Activated CD4-positive, alpha-beta T cell treated with anti-CD3 and anti-CD28 coated beads for 24 hours (primary cell): ENCODE data around the gene STRADA.

Source experiments
- DNase-seq, 2 donors: peaks; one replicate each; pipeline ENCODE4 v3.0.0-alpha.2; 2020; ENCODE audit warnings: low read depth in 2 of 2

STRADA gene

GRCh38 chr17:63701456-63701820, 40.2 kb downstream of the STRADA start:
- no peak for DNase-seq

- no peak for DNase-seq
Measured at GRCh38 chr17:63700528-63701455, 40.8 kb downstream of the STRADA start.

GRCh38 chr17:63699638-63700527, 41.7 kb downstream of the STRADA start, which contains the start of gene LIMD2:
Gene LIMD2 (minus strand): TSS chr17:63700125. CDS start chr17:63699298, 827 bp downstream.
- DNase-seq = peak; percentile 64 to 70

DNA sequence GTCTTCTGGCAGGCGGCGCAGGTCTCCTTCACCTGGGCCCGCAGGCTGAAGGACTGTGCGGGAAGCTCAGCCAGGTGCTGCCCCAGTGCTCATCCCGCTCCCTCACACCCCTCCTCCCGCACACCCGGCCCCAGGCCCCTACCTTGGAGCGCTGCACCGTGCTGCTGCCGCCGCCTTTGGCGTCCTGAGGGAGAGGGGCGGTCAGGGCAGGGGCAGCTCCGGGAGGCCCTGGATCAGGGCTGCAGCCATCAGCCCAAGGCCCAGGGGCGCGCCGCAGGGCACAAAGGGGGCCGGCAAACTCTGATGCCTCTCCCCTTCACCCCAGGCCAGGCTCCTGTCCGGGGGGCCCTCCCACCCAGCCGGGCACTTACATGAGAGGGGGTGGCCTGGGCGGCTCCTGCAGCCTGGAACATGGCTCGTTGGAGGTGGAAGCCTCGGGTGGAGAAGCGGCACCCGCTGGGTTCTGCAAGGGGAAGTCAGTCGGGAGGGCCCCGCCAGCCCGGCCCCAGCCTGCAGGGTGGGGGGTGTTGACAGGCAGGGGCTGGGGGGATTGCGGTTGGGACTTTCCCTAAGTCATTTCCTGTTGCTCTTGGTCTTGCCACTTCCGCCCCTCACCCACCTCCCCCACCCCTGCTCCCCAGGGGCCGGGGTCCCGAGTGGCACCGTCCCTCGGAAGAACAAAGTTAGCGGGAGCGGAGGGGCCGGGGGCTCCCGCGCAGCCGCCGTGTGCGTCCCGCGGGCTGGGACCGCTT, 42.5 kb downstream of the STRADA start:
- DNase-seq = peak; percentile 54 to 61

GRCh38 chr17:63698381-63698885, 43.2 kb downstream of the STRADA start:
- DNase-seq = no peak

DNA sequence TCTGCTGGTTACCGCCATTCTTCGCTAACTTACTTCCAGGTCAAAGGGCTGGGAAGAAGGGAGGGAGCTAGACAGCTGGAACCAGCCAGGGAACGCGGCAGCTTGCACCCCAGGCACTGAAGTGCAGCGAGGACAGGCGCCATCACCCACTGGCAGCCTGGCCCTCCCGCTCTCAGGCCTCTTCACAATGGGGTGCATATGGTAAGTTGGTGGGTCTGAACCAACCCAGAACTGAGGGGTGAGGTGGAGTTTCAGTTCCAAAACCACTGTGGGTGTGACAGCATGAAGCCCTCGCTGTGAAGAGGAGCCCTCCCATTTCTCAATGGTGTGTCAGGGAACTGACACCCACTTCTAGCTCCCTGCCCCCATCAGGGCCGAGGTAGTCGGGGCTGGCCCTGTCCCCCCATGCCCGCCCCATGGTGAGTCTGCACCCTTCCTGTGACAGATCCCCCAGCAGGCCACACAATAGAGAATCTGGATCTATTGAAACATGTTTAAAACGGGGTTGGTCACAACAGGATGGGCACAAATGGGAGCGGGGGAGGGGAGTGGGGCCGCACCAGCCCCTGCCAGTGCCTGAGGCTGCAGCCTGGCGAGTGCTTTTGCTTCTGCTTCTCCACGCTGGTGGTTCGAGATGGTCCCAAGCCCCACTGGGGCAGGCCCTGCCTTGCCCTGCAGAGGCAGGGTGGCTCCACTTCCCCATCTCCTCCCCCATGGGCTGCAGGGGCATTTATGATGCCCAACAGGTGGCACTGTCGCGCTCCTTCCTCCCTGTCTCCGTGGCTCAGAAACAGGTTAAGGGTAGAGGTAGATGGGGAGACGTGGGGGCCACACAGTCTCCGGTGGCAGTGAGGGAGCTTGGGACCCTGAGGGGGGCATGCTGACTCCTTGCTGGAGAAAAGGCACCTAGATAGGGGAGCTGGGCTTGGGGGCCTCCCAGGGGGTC, 44.0 kb downstream of the STRADA start:
- DNase-seq = peak; percentile 66

DNA sequence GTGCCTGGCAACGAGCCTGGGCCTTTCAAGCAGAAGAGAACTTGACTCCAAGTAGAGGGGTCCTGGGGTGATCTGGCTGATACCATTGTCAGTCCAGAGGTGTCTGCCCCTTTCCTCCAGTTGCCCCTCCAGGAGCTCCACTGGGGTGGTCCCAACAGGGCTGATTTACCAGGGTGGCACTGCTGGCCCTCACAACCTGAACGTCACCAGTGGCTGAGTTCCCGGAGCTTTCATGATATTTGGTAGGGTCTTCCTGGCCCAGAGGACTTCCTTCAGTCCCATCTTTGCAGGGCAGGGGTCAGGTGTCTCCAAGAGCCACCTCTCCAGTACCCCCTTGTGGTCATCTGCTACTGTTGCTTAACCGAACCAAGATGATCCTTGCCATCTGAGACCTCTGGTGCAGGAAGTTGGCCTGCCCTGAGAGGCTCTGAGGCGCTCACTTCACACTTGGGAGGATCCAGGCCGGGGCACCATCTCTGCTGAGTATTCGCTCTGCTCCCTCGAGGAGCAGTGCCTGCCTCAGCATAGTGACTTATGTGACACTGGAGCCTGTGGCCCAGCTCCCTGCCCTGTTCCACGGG, 45.1 kb downstream of the STRADA start:
- no peak for DNase-seq

DNA sequence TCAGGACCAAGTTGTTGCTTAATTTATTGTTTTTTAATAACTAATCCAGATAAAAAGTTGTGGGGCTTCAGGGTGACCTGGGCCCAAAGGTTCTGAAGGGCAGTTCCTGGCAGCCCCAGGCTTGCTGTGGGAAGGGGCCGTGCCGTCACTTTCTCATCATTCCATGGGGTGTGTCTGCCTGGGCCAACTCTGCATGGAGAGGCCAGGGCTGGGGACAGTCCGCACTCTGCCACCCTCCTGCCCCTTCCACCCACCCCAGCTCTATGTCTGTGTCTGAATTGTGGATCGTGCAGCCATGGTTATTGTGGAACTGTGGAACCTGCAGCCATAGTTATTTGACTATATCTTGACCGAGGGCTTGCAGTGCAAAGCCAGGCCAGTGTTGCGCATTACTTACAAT, 45.7 kb downstream of the STRADA start:
- no peak for DNase-seq

DNA sequence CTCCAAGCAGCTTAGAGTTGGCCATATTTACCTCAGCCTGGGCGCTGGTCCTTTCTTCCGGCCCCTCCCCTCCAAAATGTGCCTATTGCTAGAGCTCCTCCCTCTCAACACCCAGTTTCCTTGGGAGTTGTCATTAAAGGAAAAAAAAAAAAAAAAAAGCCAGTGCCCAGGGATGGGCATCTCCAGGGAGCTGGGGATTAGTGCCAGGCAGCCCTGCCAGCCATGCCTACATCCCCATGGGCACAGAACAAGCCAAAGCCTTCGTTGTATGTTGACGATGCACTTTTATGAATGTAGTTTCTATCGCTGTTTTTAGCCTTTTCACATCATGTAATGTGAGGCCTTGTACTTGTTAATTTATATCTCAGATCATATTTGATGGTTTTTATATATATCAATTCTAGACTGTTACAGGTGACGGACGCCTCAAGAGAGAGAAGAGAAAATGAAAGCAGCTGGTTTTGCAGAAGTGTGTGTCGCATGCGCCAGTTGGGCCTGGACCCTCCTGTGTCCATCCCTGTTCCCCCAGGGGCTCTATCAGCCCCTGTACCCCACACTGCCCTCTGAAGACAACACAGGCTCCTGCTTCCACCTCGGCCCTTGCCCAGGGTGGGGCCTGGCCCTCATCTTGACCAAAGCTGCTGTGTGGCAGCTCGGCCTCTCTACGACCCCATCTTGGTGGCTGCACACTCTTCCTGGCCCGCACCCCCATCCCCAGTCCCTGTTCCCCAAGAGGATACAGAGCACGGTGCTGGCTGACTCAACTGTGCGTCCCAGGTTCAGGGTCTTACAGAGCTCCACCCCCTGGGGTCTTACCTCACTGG, 46.4 kb downstream of the STRADA start:
- DNase-seq = no peak

- DNase-seq = no peak
Measured at GRCh38 chr17:63694229-63694949, 47.2 kb downstream of the STRADA start.

GRCh38 chr17:63693411-63694113, 48.0 kb downstream of the STRADA start:
- no peak for DNase-seq

DNA sequence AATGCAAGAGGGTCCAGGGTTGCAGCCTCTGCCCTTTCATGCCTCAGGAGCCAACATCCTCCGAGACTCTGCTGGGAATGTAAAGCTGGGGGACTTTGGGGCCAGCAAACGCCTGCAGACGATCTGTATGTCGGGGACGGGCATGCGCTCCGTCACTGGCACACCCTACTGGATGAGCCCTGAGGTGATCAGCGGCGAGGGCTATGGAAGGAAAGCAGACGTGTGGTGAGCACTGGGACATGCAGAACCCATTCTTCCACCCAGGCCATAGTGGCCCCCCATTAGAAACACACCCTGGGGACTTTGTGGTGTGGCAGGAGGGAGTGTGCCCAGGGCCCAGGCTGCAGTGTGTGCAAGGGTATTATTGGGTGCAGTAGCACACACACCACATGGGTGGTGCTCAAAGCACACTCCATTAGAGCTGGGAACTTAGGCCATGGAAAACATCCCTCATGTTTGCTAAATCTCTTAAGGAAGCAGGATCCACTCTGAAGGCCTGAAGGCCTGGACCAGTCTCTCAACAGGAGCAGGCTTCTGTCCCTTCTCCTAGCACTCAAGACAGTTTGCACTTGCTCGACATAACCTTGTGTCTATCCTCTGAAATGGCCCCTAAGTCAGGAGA, 49.3 kb downstream of the STRADA start:
- DNase-seq = no peak

GRCh38 chr17:63689479-63689878, 52.1 kb downstream of the STRADA start:
- no peak for DNase-seq

DNA sequence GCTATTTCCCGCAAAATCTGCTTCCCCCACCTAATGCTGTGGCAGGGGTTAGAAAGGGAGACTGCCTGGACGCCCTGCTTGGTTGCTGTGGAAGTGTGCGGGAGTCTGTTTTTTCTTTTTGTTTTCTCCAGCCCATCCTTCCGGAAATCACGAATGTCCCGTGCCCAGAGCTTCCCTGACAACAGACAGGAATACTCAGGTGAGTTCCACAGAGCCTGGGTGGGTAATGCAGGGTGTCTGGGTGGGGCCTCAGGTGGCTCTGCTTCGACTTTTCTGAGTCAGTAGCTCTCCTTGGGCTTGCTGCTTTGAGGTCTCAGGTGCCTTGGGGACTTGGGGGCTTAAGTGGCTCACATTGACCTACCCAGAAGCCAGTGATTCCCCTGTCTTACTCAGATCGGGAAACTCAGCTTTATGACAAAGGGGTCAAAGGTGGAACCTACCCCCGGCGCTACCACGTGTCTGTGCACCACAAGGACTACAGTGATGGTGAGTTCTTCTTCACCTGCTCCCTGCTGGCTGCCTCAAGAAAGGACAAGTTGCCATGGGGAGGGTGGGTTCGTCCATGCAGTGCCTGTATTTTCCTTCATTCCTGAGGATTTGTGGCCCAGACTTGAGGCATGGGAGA, 53.1 kb downstream of the STRADA start:
- DNase-seq = no peak

- DNase-seq = no peak
Measured at GRCh38 chr17:63686138-63686685, 55.4 kb downstream of the STRADA start.

- no peak for DNase-seq
Measured at GRCh38 chr17:63685578-63685977, 56.0 kb downstream of the STRADA start.

- DNase-seq = no peak
Measured at GRCh38 chr17:63685041-63685440, 56.6 kb downstream of the STRADA start.
